SK-N-SH treated with all-trans-retinoic acid at 6 μM for 48 hours (cell line): ENCODE results near the gene HS6ST3.

Experiments used
- PATZ1 ChIP-seq: fragments of 250-450 bp; sonication (Bioruptor Pico); IDR thresholded peaks from 2 replicates; pipeline ENCODE4 v1.8.0; 2020; ENCODE audit warnings: mild to moderate bottlenecking, moderate library complexity, borderline replicate concordance
- ZNF565 ChIP-seq: fragments of 450-650 bp; formaldehyde crosslinking; conservative IDR thresholded peaks from 2 replicates; pipeline ENCODE4 v1.5.0; 2020; ENCODE audit warnings: low read depth, mild to moderate bottlenecking, moderate library complexity

DNA sequence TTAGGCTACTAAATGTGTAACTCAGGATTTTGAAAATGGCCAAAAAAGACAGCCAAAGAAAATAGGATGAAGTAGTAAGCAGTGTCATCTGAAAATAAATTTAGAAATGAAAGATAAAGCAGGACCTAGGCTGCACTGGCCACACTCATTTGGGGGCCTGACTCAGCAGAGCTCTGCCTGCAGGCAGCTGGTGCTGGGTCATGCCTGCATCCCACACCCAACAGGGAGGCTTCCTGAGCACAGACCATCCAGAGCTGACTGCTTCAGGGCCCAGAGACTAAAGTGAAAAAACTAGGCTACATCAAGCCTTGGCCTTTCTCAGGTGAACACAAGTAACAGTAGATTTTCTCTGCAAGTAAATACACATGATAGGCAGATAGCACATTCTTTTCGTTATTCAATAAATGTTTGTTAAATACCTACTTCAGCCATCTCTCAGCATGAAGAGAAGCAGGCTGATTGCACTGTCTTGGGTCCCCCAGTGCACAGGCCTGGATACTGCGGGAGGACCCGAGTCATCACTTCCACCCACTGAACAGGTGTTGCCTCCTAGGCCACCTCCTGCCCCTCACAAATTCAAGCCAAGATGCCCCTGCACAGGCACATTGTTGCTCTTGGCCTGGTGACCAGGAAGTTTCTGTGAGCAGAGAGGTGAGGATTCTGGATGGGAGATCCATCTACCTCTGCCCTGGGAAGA is 620.4 kb downstream of the HS6ST3 start:
- TF ChIP-seq ZNF565 (no peak), PATZ1 (CRISPR knock-in tag) (no peak)
